Right lobe of liver (tissue), 6 donors: ENCODE measurements around the gene SERPINA4. TPM values are rescaled to one million over a fixed set of nuclear protein-coding genes. Genes with fewer than 3 reads are reported as not detected.

Source experiments
- ATAC-seq, 4 donors: fragments of 200-7000 bp; cut with Tn5 transposase; one replicate each; pipeline ENCODE4 v1.9.1; 2020; ENCODE audit warnings: mild to moderate bottlenecking in 4 of 4, moderate library complexity in 4 of 4
- DNase-seq, 3 donors: peaks; one replicate each; pipeline ENCODE4 v3.0.0-alpha.2; 2020
- H3K27ac ChIP-seq, 3 donors: fragments of 200-600 bp; one replicate each; pipeline ENCODE4 v1.8.0; 2022
- H3K27me3 ChIP-seq, 2 donors: fragments of 200-600 bp; one replicate each; pipeline ENCODE4 v1.8.0; 2022
- H3K36me3 ChIP-seq, 4 donors: fragments of 200-600 bp; sonication (generic) in 1 of 4; one replicate each; pipeline versions ENCODE4 v1.5.1 to v1.8.0; 2017 to 2022; ENCODE audit warnings: control low read depth in 1 of 4
- H3K4me1 ChIP-seq, 4 donors: fragments of 200-600 bp; sonication (generic) in 1 of 4; one replicate each; pipeline versions ENCODE4 v1.5.1 to v1.8.0; 2017 to 2022; ENCODE audit warnings: control low read depth in 1 of 4
- H3K4me3 ChIP-seq, 3 donors: fragments of 200-600 bp; one replicate each; pipeline ENCODE4 v1.8.0; 2022
- H3K9me3 ChIP-seq, 4 donors: fragments of 200-600 bp; sonication (generic) in 1 of 4; one replicate each; pipeline versions ENCODE4 v1.5.1 to v1.8.0; 2017 to 2022; ENCODE audit warnings: control low read depth in 1 of 4
- POLR2A ChIP-seq: fragments of 450-650 bp; IDR thresholded peaks from one replicate; pipeline ENCODE4 v1.6.1; 2017; ENCODE audit warnings: antibody characterized with exemption, mild to moderate bottlenecking
- WGBS: methylation state at CpG from one replicate; pipeline ENCODE4 v1.1.6; 2018; ENCODE audit warnings: low coverage, low lambda C conversion rate; ENCODE audit not compliant: insufficient coverage; ENCODE audit errors: missing lambda C conversion rate; 5-methylcytosine and 5-hydroxymethylcytosine counted together
- intact Hi-C, 2 donors: fragments of 100-400 bp; cut with DNase I; formaldehyde crosslinking; loops; one replicate each; pipeline versions ENCODE4 v1.11.2 to v1.14.1; 2022
- total RNA-seq, 6 experiments: library from RNA; depleted of rRNA in 2 of 6; stranded (reverse); fragments of >200 nt in 2 of 6; fragmentation: NEBNext Ultra II Directional in 3 of 6; extraction: Animal tissue kit (Norgen Biotek cat#: 25700) in 3 of 6; gene quantifications; one replicate each; pipeline versions ENCODE4 v1.1.0 to v1.2.4, GENCODE V29; 2016 to 2023
- TF ChIP-seq, protein P1 (sequence below), 4 donors: fragments of 200-600 bp in 3 of 4; fragments of 450-650 bp in 1 of 4; IDR thresholded peaks; one replicate each; pipeline versions ENCODE4 v1.5.1 to v1.8.0; 2016 to 2022; ENCODE audit warnings: antibody characterized with exemption in 4 of 4, mild to moderate bottlenecking in 2 of 4
- donor health status: DM: no; HTN: yes; CAD: no.
- donor health status: DM: no; HTN: no; CAD: no.
- donor health status: DM: no; HTN: no; CAD: no.
- donor health status: DM: no; HTN: yes; CAD: no.
- donor health status: DM: no; HTN: yes; CAD: no.

The SERPINA4 gene
- total RNA-seq, 6 experiments from 2014 or later: 41.2 to 204 (median 145) TPM

DNA sequence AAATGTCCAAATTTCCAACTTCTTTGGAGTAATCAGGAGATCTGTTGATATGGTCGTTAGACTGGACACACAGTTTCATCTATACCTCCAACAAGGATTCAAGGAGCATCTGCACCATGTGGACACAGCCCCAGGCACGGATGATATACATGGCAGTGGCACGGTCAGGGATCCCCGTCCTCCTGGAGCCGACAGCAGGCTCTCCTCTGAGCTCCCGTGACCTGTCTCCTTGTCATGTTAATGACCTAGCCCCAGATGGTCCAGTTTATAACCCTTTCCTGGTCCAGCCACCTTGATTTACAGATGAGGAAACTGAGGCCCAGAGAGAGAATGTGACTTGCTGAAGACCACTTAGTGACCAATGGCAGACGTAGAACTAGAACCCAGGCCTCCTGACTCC is 16.5 kb upstream of the SERPINA4 start:
- no peaks in the 10 kb centered on the region for H3K36me3 ChIP-seq

DNA sequence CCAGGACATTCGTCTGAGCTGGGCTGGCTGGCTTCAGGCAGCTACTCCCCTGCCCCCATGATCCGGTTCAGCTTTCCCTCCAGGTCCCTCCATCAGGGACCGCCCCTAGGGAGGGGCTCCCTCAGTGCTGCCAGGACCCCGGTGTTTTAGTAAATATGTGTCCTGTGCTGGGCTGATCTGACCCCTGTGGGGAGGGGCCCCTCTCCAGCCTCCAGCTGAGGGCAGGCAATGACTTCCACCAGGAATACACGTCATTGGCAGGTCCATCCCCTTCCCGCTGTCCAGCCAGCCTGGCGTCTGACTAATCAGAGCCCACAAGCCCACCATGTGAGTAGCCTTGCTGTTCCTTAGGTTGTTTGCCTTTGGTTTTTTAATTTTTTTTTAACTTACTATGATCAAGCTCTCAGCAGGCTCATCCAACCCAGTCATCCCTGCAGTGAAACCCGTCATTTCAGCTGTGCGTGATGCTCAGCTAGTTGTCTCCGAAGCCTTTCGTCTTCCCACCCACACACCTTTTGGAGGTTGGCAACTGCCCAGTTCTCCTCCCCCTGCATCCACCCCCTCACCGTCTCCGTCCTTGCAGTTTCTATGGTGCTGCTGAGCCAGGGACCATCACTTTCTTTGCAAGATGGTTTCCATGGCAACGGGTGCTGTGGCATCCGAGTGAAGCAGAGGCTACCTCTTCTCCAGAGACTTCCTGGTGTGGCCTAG is 16.0 kb upstream of the SERPINA4 start:
- WGBS: 58% methylated on average over 7 of the region's 15 CpGs
- intact Hi-C loops: loop anchor here (10.0 kb wide), 2 partner anchors 100 to 120 kb away; no protein-coding TSS in a partner anchor
- TF ChIP-seq POLR2A: no peak
- no peak overlapping the region for H3K27ac ChIP-seq
- H3K27me3 ChIP-seq: no peaks in the 10 kb centered on the region
- peaks cover 0 to 12% (median 5%) of the 10 kb centered on the region in 4 donors for H3K4me1 ChIP-seq
- ATAC-seq (no peak), DNase-seq (no peak)
- no peaks in the 10 kb centered on the region for H3K9me3 ChIP-seq
- no peaks in the 10 kb centered on the region for H3K36me3 ChIP-seq
- no peak overlapping the region for H3K4me3 ChIP-seq

More for the DNA sequence above, 16.5 kb upstream of the SERPINA4 start:
- 45% methylated on average over 6 of the region's 7 CpGs for WGBS
- intact Hi-C loops: loop anchor here (10.0 kb wide), 2 partner anchors 100 to 120 kb away; no protein-coding TSS in a partner anchor
- Histone ChIP-seq H3K4me1 (peaks cover 0 to 17% (median 5%) of the 10 kb centered on the region in 4 donors), H3K9me3 (no peaks in the 10 kb centered on the region), H3K27me3 (no peaks in the 10 kb centered on the region), H3K4me3 (no peak overlapping the region), H3K27ac (no peak overlapping the region)
- no peak for DNase-seq
- TF ChIP-seq, protein P1, sequence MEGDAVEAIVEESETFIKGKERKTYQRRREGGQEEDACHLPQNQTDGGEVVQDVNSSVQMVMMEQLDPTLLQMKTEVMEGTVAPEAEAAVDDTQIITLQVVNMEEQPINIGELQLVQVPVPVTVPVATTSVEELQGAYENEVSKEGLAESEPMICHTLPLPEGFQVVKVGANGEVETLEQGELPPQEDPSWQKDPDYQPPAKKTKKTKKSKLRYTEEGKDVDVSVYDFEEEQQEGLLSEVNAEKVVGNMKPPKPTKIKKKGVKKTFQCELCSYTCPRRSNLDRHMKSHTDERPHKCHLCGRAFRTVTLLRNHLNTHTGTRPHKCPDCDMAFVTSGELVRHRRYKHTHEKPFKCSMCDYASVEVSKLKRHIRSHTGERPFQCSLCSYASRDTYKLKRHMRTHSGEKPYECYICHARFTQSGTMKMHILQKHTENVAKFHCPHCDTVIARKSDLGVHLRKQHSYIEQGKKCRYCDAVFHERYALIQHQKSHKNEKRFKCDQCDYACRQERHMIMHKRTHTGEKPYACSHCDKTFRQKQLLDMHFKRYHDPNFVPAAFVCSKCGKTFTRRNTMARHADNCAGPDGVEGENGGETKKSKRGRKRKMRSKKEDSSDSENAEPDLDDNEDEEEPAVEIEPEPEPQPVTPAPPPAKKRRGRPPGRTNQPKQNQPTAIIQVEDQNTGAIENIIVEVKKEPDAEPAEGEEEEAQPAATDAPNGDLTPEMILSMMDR (IDR thresholded peaks at IDR 0.05): no peak
- no peak for ATAC-seq

DNA sequence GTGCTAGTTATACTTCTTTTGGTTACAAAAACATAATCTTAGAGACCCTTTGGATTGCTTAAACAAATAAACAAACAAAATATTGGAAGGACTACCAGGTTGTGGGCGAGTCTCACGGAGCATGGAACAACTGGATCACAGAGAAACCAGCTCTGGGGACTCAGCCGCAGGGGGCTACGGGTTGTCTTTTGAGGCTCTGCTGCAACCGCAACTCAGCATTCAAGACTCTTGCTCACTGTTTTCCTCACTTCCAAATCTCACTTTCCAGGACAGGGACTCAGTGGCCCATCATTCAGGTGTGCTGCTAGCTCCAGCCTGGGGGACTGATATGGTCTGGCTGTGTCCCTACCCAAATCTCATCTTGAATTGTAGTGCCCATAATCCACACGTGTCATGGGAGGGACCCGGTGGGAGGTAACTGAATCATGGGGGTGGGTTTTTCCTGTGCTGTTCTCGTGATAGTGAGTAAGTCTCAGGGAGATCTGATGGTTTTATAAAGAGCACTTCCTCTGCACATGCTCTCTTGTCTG is 14.0 kb upstream of the SERPINA4 start:
- DNase-seq (no peak), ATAC-seq (no peak)
- Histone ChIP-seq H3K27me3 (no peaks in the 10 kb centered on the region), H3K36me3 (no peaks in the 10 kb centered on the region), H3K27ac (no peak overlapping the region), H3K9me3 (no peaks in the 10 kb centered on the region), H3K4me3 (no peak overlapping the region), H3K4me1 (peaks cover 0 to 11% (median 5%) of the 10 kb centered on the region in 4 donors)
- 72% methylated on average over 4 of the region's 8 CpGs for WGBS
- no peak for TF ChIP-seq POLR2A
- TF ChIP-seq, protein P1 (IDR thresholded peaks at IDR 0.05): no peak
- intact Hi-C loops: loop anchor here (10.0 kb wide), 2 partner anchors 102 to 122 kb away; no protein-coding TSS in a partner anchor

DNA sequence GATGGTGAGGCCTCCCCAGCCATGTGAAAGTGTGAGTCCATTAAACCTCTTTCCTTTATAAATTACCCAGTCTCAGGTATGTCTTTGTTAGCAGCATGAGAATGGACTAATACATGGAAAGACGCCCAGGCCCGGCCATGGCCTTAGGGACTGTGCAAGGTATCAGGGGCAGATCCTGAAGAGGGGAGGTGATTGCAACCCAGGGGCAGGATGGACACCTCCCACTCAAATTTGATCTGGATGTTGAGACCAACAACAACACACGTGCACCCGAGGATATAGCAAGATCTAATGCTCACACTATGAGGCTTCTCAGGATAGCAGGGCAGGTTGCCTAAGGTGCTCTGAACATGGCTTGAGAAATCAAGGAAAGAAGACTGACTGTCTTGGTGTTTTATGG is 13.5 kb upstream of the SERPINA4 start:
- Histone ChIP-seq H3K27ac (no peak overlapping the region), H3K4me3 (no peak overlapping the region), H3K9me3 (peaks cover 0 to 3% (median 2%) of the 10 kb centered on the region in 4 donors), H3K27me3 (no peaks in the 10 kb centered on the region), H3K36me3 (no peaks in the 10 kb centered on the region), H3K4me1 (peaks cover 0 to 11% (median 5%) of the 10 kb centered on the region in 4 donors)
- 69% methylated on average over 2 of the region's 4 CpGs for WGBS
- no peak for TF ChIP-seq POLR2A
- TF ChIP-seq, protein P1 (IDR thresholded peaks at IDR 0.05): no peak
- intact Hi-C loops: loop anchor here (10.0 kb wide), 2 partner anchors 103 to 123 kb away; no protein-coding TSS in a partner anchor
- ATAC-seq (no peak), DNase-seq (no peak)
